CD4-positive, alpha-beta memory T cell (primary cell): ENCODE results near the gene GPANK1. TPM values are rescaled to one million over a fixed set of nuclear protein-coding genes. Genes with fewer than 3 reads are reported as not detected.

Experiments used
- CTCF ChIA-PET: fragments of 350-600 bp; sonication (Branson Sonifier 250); formaldehyde crosslinking; loops from one replicate; lab custom pipeline; 2021; ENCODE audit warnings: inconsistent platforms; ENCODE audit not compliant: partially characterized antibody; lab: Charles Lee
- POLR2A ChIA-PET: fragments of 350-600 bp; sonication (Branson Sonifier 250); formaldehyde crosslinking; loops from one replicate; lab custom pipeline; 2021; ENCODE audit not compliant: partially characterized antibody; lab: Charles Lee
- DNase-seq, 5 donors: peaks; one replicate each; pipeline versions ENCODE4 v3.0.0 to v3.0.0-alpha.2; 2020 to 2022; ENCODE audit warnings: mixed read lengths in 1 of 5
- H3K27ac ChIP-seq: one replicate; pipeline ENCODE4 v1.7.0; 2013; ENCODE audit warnings: low read depth, low read length
- H3K27me3 ChIP-seq: 2 replicates; pipeline ENCODE4 v1.7.0; 2013; ENCODE audit warnings: mild to moderate bottlenecking, low read length, moderate library complexity; ENCODE audit not compliant: insufficient read depth
- H3K36me3 ChIP-seq: 2 replicates; pipeline ENCODE4 v1.7.0; 2013; ENCODE audit warnings: mild to moderate bottlenecking, low read length, moderate library complexity; ENCODE audit not compliant: insufficient read depth
- H3K4me1 ChIP-seq: 2 replicates; pipeline ENCODE4 v1.7.0; 2013; ENCODE audit warnings: mild to moderate bottlenecking, low read length, moderate library complexity; ENCODE audit not compliant: insufficient read depth
- H3K4me3 ChIP-seq, 2 donors: one replicate each; pipeline ENCODE4 v1.7.0; 2013; ENCODE audit warnings: low read length in 2 of 2, mild to moderate bottlenecking in 1 of 2
- H3K9me3 ChIP-seq, 2 donors: one replicate each; pipeline ENCODE4 v1.7.0; 2013; ENCODE audit warnings: low read length in 2 of 2, control low read depth in 1 of 2; ENCODE audit not compliant: control insufficient read depth in 1 of 2
- H3K27ac Mint-ChIP-seq, 7 donors: one replicate each; pipeline ENCODE4 v1.8.0; 2020 to 2021; ENCODE audit warnings: mixed read lengths in 7 of 7, mild to moderate bottlenecking in 6 of 7, inconsistent platforms in 3 of 7, moderate library complexity in 3 of 7
- H3K27me3 Mint-ChIP-seq, 2 donors: one replicate each; pipeline ENCODE4 v1.8.0; 2020 to 2021; ENCODE audit warnings: mixed read lengths in 2 of 2
- H3K36me3 Mint-ChIP-seq, 2 donors: one replicate each; pipeline ENCODE4 v1.8.0; 2020 to 2021; ENCODE audit warnings: mixed read lengths in 2 of 2, inconsistent platforms in 1 of 2, mild to moderate bottlenecking in 1 of 2
- H3K4me1 Mint-ChIP-seq, 4 donors: one replicate each; pipeline ENCODE4 v1.8.0; 2020 to 2021; ENCODE audit warnings: mixed read lengths in 4 of 4, mild to moderate bottlenecking in 1 of 4
- H3K4me3 Mint-ChIP-seq, 8 donors: one replicate each; pipeline ENCODE4 v1.8.0; 2020 to 2021; ENCODE audit warnings: mixed read lengths in 8 of 8, mild to moderate bottlenecking in 7 of 8, moderate library complexity in 6 of 8, inconsistent platforms in 3 of 8
- H3K9me3 Mint-ChIP-seq, 8 donors: one replicate each; pipeline ENCODE4 v1.8.0; 2020 to 2021; ENCODE audit warnings: mixed read lengths in 8 of 8, mild to moderate bottlenecking in 5 of 8, inconsistent platforms in 3 of 8, moderate library complexity in 1 of 8
- intact Hi-C: fragments of 100-400 bp; cut with micrococcal nuclease; formaldehyde crosslinking; loops from one replicate; pipeline ENCODE4 v1.15.1; 2023
- polyA plus RNA-seq, 2 donors: library from polyadenylated mRNA; unstranded; fragments of 300-500 nt; fragmentation: Illumina TruSeq; gene quantifications; one replicate each; pipeline ENCODE4 v1.2.3, GENCODE V29; 2021
- total RNA-seq, 2 experiments: library from RNA; stranded (reverse); gene quantifications; one replicate each; pipeline ENCODE4 v1.2.3, GENCODE V29; 2021

Gene GPANK1
- total and polyA plus RNA-seq, 4 experiments from 2014 or later: 16.7 to 25.5 (median 22.3) TPM

- peaks cover 43 to 72% of the 10 kb centered on the region in 2 donors for H3K36me3 Mint-ChIP-seq
- no peak overlapping the region for H3K27ac Mint-ChIP-seq
- CTCF ChIA-PET: interaction anchor here (0.6 to 0.9 kb wide), 3 partner anchors 38 to 271 kb away, joined by 3 to 4 read pairs (median 3); no protein-coding TSS in a partner anchor
Observed at GRCh38 chr6:31642798-31643570, 21.8 kb downstream of the GPANK1 start.

GRCh38 chr6:31641370-31641769, 23.4 kb downstream of the GPANK1 start:
- Histone ChIP-seq H3K27ac (no peak overlapping the region), H3K4me3 (no peak overlapping the region), H3K9me3 (no peaks in the 10 kb centered on the region), H3K27me3 (no peaks in the 10 kb centered on the region), H3K36me3 (peaks cover 86% of the 10 kb centered on the region), H3K4me1 (no peaks in the 10 kb centered on the region)
- Mint-ChIP-seq H3K9me3 (peaks cover 0 to 4% (median 0%) of the 10 kb centered on the region in 8 donors), H3K36me3 (peaks cover 37 to 73% of the 10 kb centered on the region in 2 donors), H3K27ac (peak overlapping the region in 4 of 7 donors; percentile 45 to 74 (median 65)), H3K27me3 (no peaks in the 10 kb centered on the region), H3K4me3 (no peak overlapping the region), H3K4me1 (peaks cover 0 to 6% (median 4%) of the 10 kb centered on the region in 4 donors)
- ChIA-PET CTCF (interaction anchor here (1.0 kb wide), 1 partner anchor 90 kb away, joined by 3 read pairs; no protein-coding TSS in a partner anchor), POLR2A (interaction anchor here (2.0 to 2.1 kb wide), 2 partner anchors 11 to 23 kb away, joined by 5 to 7 read pairs; partner anchors contain the start of genes BAG6 and GPANK1)
- DNase-seq: no peak
- intact Hi-C loops: no loop called here

More at GRCh38 chr6:31642798-31643570, 21.8 kb downstream of the GPANK1 start:
- H3K27ac ChIP-seq: no peak overlapping the region
- POLR2A ChIA-PET: interaction anchor here (0.6 to 1.6 kb wide), 6 partner anchors 9 to 1328 kb away, joined by 3 to 12 read pairs (median 4); partner anchors contain the start of genes BAG6 and C6orf47
- H3K27me3 ChIP-seq: no peaks in the 10 kb centered on the region
- no peaks in the 10 kb centered on the region for H3K9me3 ChIP-seq
- H3K4me1 Mint-ChIP-seq: peaks cover 0 to 6% (median 4%) of the 10 kb centered on the region in 4 donors
- H3K36me3 ChIP-seq: peaks cover 85% of the 10 kb centered on the region
- H3K4me3 ChIP-seq: no peak overlapping the region
- no peak overlapping the region for H3K4me3 Mint-ChIP-seq
- intact Hi-C loops: no loop called here
- no peak for DNase-seq
- peaks cover 0 to 4% (median 0%) of the 10 kb centered on the region in 8 donors for H3K9me3 Mint-ChIP-seq
- H3K27me3 Mint-ChIP-seq: no peaks in the 10 kb centered on the region
- H3K4me1 ChIP-seq: no peaks in the 10 kb centered on the region

GRCh38 chr6:31640612-31641011, 24.2 kb downstream of the GPANK1 start:
- DNase-seq: no peak
- CTCF ChIA-PET: no interaction called here

GRCh38 chr6:31639449-31639861, 25.3 kb downstream of the GPANK1 start:
- H3K27me3 Mint-ChIP-seq: no peaks in the 10 kb centered on the region
- H3K9me3 Mint-ChIP-seq: no peaks in the 10 kb centered on the region
- H3K9me3 ChIP-seq: no peaks in the 10 kb centered on the region
- intact Hi-C loops: no loop called here
- peaks cover 36 to 75% of the 10 kb centered on the region in 2 donors for H3K36me3 Mint-ChIP-seq
- no peaks in the 10 kb centered on the region for H3K27me3 ChIP-seq
- no peak overlapping the region for H3K4me3 Mint-ChIP-seq
- ChIA-PET CTCF (interaction anchor here (0.6 kb wide), 1 partner anchor 13 kb away, joined by 3 read pairs; no protein-coding TSS in a partner anchor), POLR2A (interaction anchor here (0.9 to 3.2 kb wide), 4 partner anchors 12 to 25 kb away, joined by 3 to 23 read pairs (median 10); partner anchors contain the start of genes BAG6, GPANK1 and PRRC2A)
- H3K27ac ChIP-seq: no peak overlapping the region
- peaks cover 0 to 5% (median 2%) of the 10 kb centered on the region in 4 donors for H3K4me1 Mint-ChIP-seq
- H3K27ac Mint-ChIP-seq: peak overlapping the region in 3 of 7 donors; percentile 6 to 53 (median 36)
- H3K4me1 ChIP-seq: no peaks in the 10 kb centered on the region
- H3K36me3 ChIP-seq: peaks cover 87% of the 10 kb centered on the region
- H3K4me3 ChIP-seq: no peak overlapping the region
- no peak for DNase-seq

More at GRCh38 chr6:31640612-31641011, 24.2 kb downstream of the GPANK1 start:
- POLR2A ChIA-PET: interaction anchor here (2.0 to 3.2 kb wide), 3 partner anchors 12 to 24 kb away, joined by 5 to 14 read pairs (median 7); partner anchors contain the start of genes BAG6, GPANK1 and PRRC2A
- peaks cover 0 to 6% (median 4%) of the 10 kb centered on the region in 4 donors for H3K4me1 Mint-ChIP-seq
- no peak overlapping the region for H3K4me3 Mint-ChIP-seq
- Histone ChIP-seq H3K9me3 (no peaks in the 10 kb centered on the region), H3K27me3 (no peaks in the 10 kb centered on the region), H3K4me3 (no peak overlapping the region), H3K36me3 (peaks cover 87% of the 10 kb centered on the region), H3K4me1 (no peaks in the 10 kb centered on the region), H3K27ac (no peak overlapping the region)
- intact Hi-C loops: no loop called here
- H3K36me3 Mint-ChIP-seq: peaks cover 38 to 74% of the 10 kb centered on the region in 2 donors
- peak overlapping the region in 2 of 7 donors; percentile 43 to 57 for H3K27ac Mint-ChIP-seq
- H3K27me3 Mint-ChIP-seq: no peaks in the 10 kb centered on the region
- peaks cover 0 to 4% (median 0%) of the 10 kb centered on the region in 8 donors for H3K9me3 Mint-ChIP-seq

- H3K27me3 ChIP-seq: no peaks in the 10 kb centered on the region
- ChIA-PET CTCF (interaction anchor here (0.6 kb wide), 1 partner anchor 12 kb away, joined by 3 read pairs; no protein-coding TSS in a partner anchor), POLR2A (interaction anchor here (0.9 to 3.2 kb wide), 3 partner anchors 13 to 18 kb away, joined by 3 to 23 read pairs (median 14); partner anchors contain the start of genes BAG6 and PRRC2A)
- no peak for DNase-seq
- peaks cover 36 to 78% of the 10 kb centered on the region in 2 donors for H3K36me3 Mint-ChIP-seq
- H3K9me3 Mint-ChIP-seq: no peaks in the 10 kb centered on the region
- no peaks in the 10 kb centered on the region for H3K9me3 ChIP-seq
- intact Hi-C loops: no loop called here
- H3K4me1 Mint-ChIP-seq: peaks cover 0 to 5% (median 3%) of the 10 kb centered on the region in 4 donors
- H3K27ac Mint-ChIP-seq: peak overlapping the region in 4 of 7 donors; percentile 5 to 75 (median 56)
- peak overlapping the region in 1 of 8 donors; percentile 11 for H3K4me3 Mint-ChIP-seq
- H3K27ac ChIP-seq: no peak overlapping the region
- no peaks in the 10 kb centered on the region for H3K27me3 Mint-ChIP-seq
- no peaks in the 10 kb centered on the region for H3K4me1 ChIP-seq
- no peak overlapping the region for H3K4me3 ChIP-seq
- H3K36me3 ChIP-seq: peaks cover 87% of the 10 kb centered on the region
Observed at GRCh38 chr6:31639043-31639442, 25.8 kb downstream of the GPANK1 start.

- ChIA-PET POLR2A (interaction anchor here (1.7 to 3.1 kb wide), 2 partner anchors 15 to 28 kb away, joined by 3 to 23 read pairs; partner anchors contain the start of genes BAG6 and GPANK1), CTCF (no interaction called here)
- no peak for DNase-seq
- H3K27me3 Mint-ChIP-seq: no peaks in the 10 kb centered on the region
- intact Hi-C loops: no loop called here
- Histone ChIP-seq H3K27me3 (no peaks in the 10 kb centered on the region), H3K27ac (no peak overlapping the region), H3K9me3 (no peaks in the 10 kb centered on the region), H3K4me3 (no peak overlapping the region), H3K4me1 (no peaks in the 10 kb centered on the region), H3K36me3 (peaks cover 91% of the 10 kb centered on the region)
- H3K36me3 Mint-ChIP-seq: peaks cover 40 to 85% of the 10 kb centered on the region in 2 donors
- peak overlapping the region in 1 of 7 donors; percentile 57 for H3K27ac Mint-ChIP-seq
- H3K4me3 Mint-ChIP-seq: no peak overlapping the region
- no peaks in the 10 kb centered on the region for H3K9me3 Mint-ChIP-seq
- peaks cover 3 to 6% (median 5%) of the 10 kb centered on the region in 4 donors for H3K4me1 Mint-ChIP-seq
Observed at GRCh38 chr6:31636698-31637596, 27.9 kb downstream of the GPANK1 start.
